HG03196 (cell line): ENCODE measurements around the gene MAMDC2.

Experiments used
- ATAC-seq: cut with Tn5 transposase; IDR thresholded peaks from one replicate; pipeline ENCODE4 v1.9.1; 2021; ENCODE audit not compliant: unreplicated experiment

Gene MAMDC2

GRCh38 chr9:70257502-70257901 is 213.9 kb downstream of the MAMDC2 start:
- ATAC-seq: no peak

GRCh38 chr9:70257991-70258691 is 214.5 kb downstream of the MAMDC2 start:
- ATAC-seq: peak; percentile 44

- peak; percentile 88 for ATAC-seq
Measured at GRCh38 chr9:70258692-70259511, 215.3 kb downstream of the MAMDC2 start, which contains the start of gene SMC5. TSS of gene SMC5 (plus strand) at chr9:70258978. CDS start at chr9:70259079, 101 bp downstream.

GRCh38 chr9:70259512-70259802 is 215.8 kb downstream of the MAMDC2 start:
- ATAC-seq: no peak

GRCh38 chr9:70260007-70260443 is 216.4 kb downstream of the MAMDC2 start:
- no peak for ATAC-seq

- no peak for ATAC-seq
Measured at GRCh38 chr9:70260606-70261005, 217.0 kb downstream of the MAMDC2 start.

- no peak for ATAC-seq
Measured at GRCh38 chr9:70261131-70261870, 217.7 kb downstream of the MAMDC2 start.

- no peak for ATAC-seq
Measured at GRCh38 chr9:70262366-70262765, 218.7 kb downstream of the MAMDC2 start.

- no peak for ATAC-seq
Measured at GRCh38 chr9:70262948-70263347, 219.3 kb downstream of the MAMDC2 start.

- ATAC-seq: no peak
Measured at GRCh38 chr9:70263421-70263820, 219.8 kb downstream of the MAMDC2 start.
